Hematopoietic multipotent progenitor cell treated with erythropoietin and hydrocortisone succinate and interleukin-3 and kit ligand, for 17 days (in vitro differentiated cells): ENCODE results near the gene RER1.

ENCODE experiments used
- DNase-seq: peaks from one replicate; pipeline ENCODE4 v3.0.0-alpha.2; 2015; ENCODE audit warnings: low spot score

The RER1 gene

DNA sequence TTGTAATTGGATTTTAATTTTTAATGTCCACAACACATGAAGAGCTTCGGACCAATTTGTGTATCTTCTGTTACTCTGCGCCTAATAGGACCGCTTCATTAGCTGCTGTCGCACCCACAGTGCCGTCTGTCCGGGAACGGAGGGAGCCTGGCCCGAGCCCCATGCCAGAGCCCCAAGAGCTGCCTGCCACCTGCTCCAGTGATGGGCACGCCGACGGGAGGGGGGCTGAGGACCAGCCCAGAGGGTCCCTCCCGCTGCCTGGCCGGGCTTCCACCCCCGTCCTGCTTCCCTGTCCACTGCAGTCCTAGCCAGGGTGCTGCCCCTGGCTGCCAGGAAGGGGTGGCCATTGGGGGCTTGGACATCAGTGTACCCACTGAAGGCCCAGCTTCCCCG lies 54.2 kb downstream of the RER1 start:
- no peak for DNase-seq

DNA sequence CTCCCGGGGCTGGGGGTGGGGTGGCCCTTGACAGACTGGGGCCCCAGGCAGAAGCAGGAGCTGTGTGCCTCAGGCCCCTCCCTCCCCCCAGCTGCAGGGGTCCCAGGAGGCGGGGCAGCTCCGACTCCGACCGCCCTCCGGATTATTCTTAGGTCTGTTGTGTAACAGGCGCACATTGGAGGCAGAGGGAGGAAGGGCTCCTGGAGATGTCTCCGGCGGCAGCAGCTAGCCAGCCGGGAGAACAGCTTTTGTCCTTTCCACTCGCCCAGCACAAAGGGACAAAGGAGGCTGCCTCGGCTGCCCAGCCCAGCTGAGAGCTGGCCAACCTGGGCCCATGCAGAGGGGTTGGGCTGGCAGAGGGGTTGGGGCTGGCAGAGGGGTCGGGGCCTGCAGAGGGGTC lies 54.8 kb downstream of the RER1 start:
- no peak for DNase-seq

- DNase-seq = no peak
Observed at GRCh38 chr1:2446861-2447260, 55.2 kb downstream of the RER1 start.

GRCh38 chr1:2447276-2448097 lies 55.8 kb downstream of the RER1 start:
- no peak for DNase-seq

DNA sequence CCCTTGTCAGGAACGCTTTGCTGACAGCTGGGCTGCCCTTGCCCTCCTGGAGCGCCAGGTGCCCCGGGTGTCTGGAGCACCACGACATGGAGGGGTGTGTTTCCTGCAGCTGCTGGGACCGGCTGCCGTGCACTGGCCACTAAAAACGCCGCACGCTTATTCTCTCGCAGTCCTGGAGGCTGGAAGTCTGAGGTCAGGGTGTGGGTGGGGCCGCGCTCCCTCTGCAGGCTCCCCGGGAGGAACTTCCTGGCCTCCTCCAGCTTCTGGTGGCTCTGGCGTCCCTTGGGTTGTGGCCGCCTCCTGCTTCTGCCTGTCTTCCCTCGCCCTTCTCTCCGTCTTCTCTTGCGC lies 56.4 kb downstream of the RER1 start:
- no peak for DNase-seq

GRCh38 chr1:2449636-2450454 lies 58.2 kb downstream of the RER1 start:
- DNase-seq = no peak

DNA sequence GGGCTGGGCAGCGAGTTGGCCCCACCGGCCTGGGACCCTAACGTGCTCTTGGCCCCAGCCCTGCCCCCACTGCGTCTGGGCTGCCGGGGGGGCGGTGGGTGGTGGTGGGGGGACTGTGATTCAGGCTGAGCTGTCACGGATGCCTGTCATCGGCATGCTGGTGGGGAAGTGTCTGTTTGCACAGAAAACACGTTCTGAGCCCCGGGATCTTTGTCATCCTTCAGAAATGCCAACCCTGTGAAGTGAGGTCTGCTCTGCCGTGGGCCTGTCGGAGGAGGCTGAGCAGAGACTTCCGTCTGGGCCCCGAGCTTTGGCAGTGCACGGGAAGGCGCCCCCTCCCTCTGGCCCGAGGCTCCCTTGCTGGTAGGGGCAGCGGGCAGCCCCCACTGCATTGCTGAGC lies 60.1 kb downstream of the RER1 start:
- no peak for DNase-seq

- DNase-seq = no peak
Observed at GRCh38 chr1:2452201-2452931, 60.7 kb downstream of the RER1 start.

DNA sequence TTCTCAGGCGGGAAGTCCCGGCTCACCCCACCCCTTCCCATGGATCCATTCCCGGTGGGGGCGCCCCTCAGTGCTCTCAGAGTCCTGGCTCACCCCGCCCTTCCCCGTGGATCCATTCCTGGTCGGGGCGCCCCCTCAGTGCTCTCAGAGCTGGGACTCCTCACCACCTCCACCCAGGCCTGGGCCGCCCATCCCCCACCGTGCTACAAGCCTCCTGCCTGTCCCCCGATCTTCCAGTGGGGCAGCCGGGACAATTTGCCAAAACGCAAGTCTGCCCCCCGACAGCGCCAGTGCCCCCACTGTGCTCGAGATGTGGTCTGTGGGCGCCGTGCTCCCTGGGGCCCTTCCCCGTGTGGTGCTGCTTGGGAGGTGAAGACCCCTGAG lies 61.3 kb downstream of the RER1 start:
- no peak for DNase-seq

- no peak for DNase-seq
Observed at GRCh38 chr1:2454227-2454626, 62.6 kb downstream of the RER1 start.
